GM23338 (cell line): ENCODE data around the gene ASPSCR1. TPM values are rescaled to one million over a fixed set of nuclear protein-coding genes. Genes with fewer than 3 reads are reported as not detected.

ENCODE experiments used
- ATAC-seq: fragments of 200-7000 bp; cut with Tn5 transposase; 3 replicates; pipeline ENCODE4 v1.9.1; 2020
- DNase-seq: peaks from one replicate; pipeline ENCODE4 v3.0.0-alpha.2; 2015; ENCODE audit warnings: low spot score
- H2AFZ ChIP-seq: fragments of 200-600 bp; sonication (generic); 2 replicates; pipeline ENCODE4 v1.8.0; 2016; ENCODE audit warnings: antibody characterized with exemption, mild to moderate bottlenecking, moderate library complexity
- H3F3A ChIP-seq: fragments of 200-600 bp; sonication (generic); replicated peaks from 2 replicates; pipeline ENCODE4 v1.8.0; 2017; ENCODE audit warnings: antibody characterized with exemption, mixed run types, low read depth
- H3K27ac ChIP-seq: fragments of 200-600 bp; sonication (generic); 2 replicates; pipeline ENCODE4 v1.6.1; 2016; ENCODE audit warnings: low read depth
- H3K27me3 ChIP-seq: fragments of 200-600 bp; sonication (generic); 2 replicates; pipeline ENCODE4 v1.8.0; 2016; ENCODE audit warnings: mild to moderate bottlenecking, mixed run types, moderate library complexity; ENCODE audit not compliant: insufficient read depth
- H3K36me3 ChIP-seq: fragments of 200-600 bp; sonication (generic); 2 replicates; pipeline ENCODE4 v1.8.0; 2016; ENCODE audit warnings: mild to moderate bottlenecking; ENCODE audit not compliant: insufficient read depth
- H3K4me1 ChIP-seq: fragments of 200-600 bp; sonication (generic); 2 replicates; pipeline ENCODE4 v1.8.0; 2016; ENCODE audit warnings: mild to moderate bottlenecking, moderate library complexity; ENCODE audit not compliant: insufficient read depth
- H3K4me2 ChIP-seq: fragments of 200-600 bp; sonication (generic); 2 replicates; pipeline ENCODE4 v1.7.1; 2017; ENCODE audit warnings: mixed run types
- H3K4me3 ChIP-seq: fragments of 200-600 bp; sonication (generic); 2 replicates; pipeline ENCODE4 v1.6.1; 2016; ENCODE audit warnings: mixed run types
- H3K79me2 ChIP-seq: fragments of 200-600 bp; sonication (generic); replicated peaks from 2 replicates; pipeline ENCODE4 v1.8.0; 2017; ENCODE audit warnings: mild to moderate bottlenecking; ENCODE audit not compliant: insufficient read depth
- H3K9me2 ChIP-seq: fragments of 200-600 bp; sonication (generic); 2 replicates; pipeline ENCODE4 v1.8.0; 2017; ENCODE audit not compliant: insufficient read depth
- H4K20me1 ChIP-seq: fragments of 200-600 bp; sonication (generic); replicated peaks from 2 replicates; pipeline ENCODE4 v1.8.0; 2017; ENCODE audit warnings: mild to moderate bottlenecking; ENCODE audit not compliant: insufficient read depth
- H3K27ac Mint-ChIP-seq: 2 replicates; pipeline ENCODE4 v1.8.0; 2020; ENCODE audit warnings: inconsistent platforms, mild to moderate bottlenecking, moderate library complexity, mixed read lengths
- H3K27me3 Mint-ChIP-seq: 3 replicates; pipeline ENCODE4 v1.8.0; 2022; ENCODE audit warnings: low read depth, mild to moderate bottlenecking, moderate library complexity, mixed read lengths, inconsistent platforms; ENCODE audit not compliant: insufficient read depth, poor library complexity
- H3K36me3 Mint-ChIP-seq: 3 replicates; pipeline ENCODE4 v1.8.0; 2021; ENCODE audit warnings: low read depth, mild to moderate bottlenecking, inconsistent platforms, moderate library complexity, mixed read lengths
- H3K4me1 Mint-ChIP-seq: 3 replicates; pipeline ENCODE4 v1.8.0; 2020; ENCODE audit warnings: mild to moderate bottlenecking, inconsistent platforms, mixed read lengths
- H3K4me3 Mint-ChIP-seq: 3 replicates; pipeline ENCODE4 v1.8.0; 2021; ENCODE audit warnings: moderate library complexity, mild to moderate bottlenecking, inconsistent platforms, mixed read lengths
- H3K9me3 Mint-ChIP-seq: 3 replicates; pipeline ENCODE4 v1.8.0; 2020; ENCODE audit warnings: moderate library complexity, mild to moderate bottlenecking, inconsistent platforms, mixed read lengths
- CREB1 ChIP-seq: fragments of 250-450 bp; sonication (Bioruptor Pico); IDR thresholded peaks from 2 replicates; pipeline ENCODE4 v1.5.0; 2020; ENCODE audit warnings: low read depth, mild to moderate bottlenecking, moderate library complexity
- CTCF ChIP-seq, 2 experiments: fragments of 200-600 bp in 1 of 2; sonication (generic) in 1 of 2; conservative IDR thresholded peaks; 2 replicates each; pipeline versions ENCODE4 v1.5.1 to v1.6.1; 2016 to 2017; ENCODE audit warnings: antibody characterized with exemption in 2 of 2, low read depth in 2 of 2, mild to moderate bottlenecking in 2 of 2, moderate library complexity in 1 of 2
- EZH2 ChIP-seq: fragments of 200-600 bp; sonication (generic); IDR thresholded peaks from one replicate; pipeline ENCODE4 v1.8.0; 2017; ENCODE audit warnings: antibody characterized with exemption, mild to moderate bottlenecking, low read depth; ENCODE audit not compliant: unreplicated experiment
- EZH2phosphoT487 ChIP-seq: fragments of 200-600 bp; sonication (generic); IDR thresholded peaks from one replicate; pipeline ENCODE4 v1.8.1; 2018; ENCODE audit warnings: antibody characterized with exemption; ENCODE audit not compliant: unreplicated experiment
- STAT1 ChIP-seq: IDR thresholded peaks from one replicate; pipeline ENCODE4 v1.6.1; 2016; ENCODE audit warnings: antibody characterized with exemption; ENCODE audit not compliant: unreplicated experiment
- ZNF114 ChIP-seq: fragments of 250-450 bp; sonication (Bioruptor Pico); IDR thresholded peaks from 2 replicates; pipeline ENCODE4 v1.5.0; 2020; ENCODE audit warnings: mild to moderate bottlenecking, moderate library complexity
- ZNF331 ChIP-seq: fragments of 250-450 bp; sonication (Bioruptor Pico); IDR thresholded peaks from 2 replicates; pipeline ENCODE4 v1.5.0; 2020; ENCODE audit warnings: low read depth, mild to moderate bottlenecking, moderate library complexity
- polyA plus RNA-seq: library from polyadenylated mRNA; unstranded; fragments of >200 nt; fragmentation: Nextera tagmentation; extraction: Ambion mirVana; gene quantifications from 2 replicates; pipeline ENCODE4 v1.2.1, GENCODE V29; 2016
- total RNA-seq: library from RNA; depleted of rRNA; stranded (reverse); fragments of >200 nt; shearing (Covaris generic); gene quantifications from 2 replicates; pipeline ENCODE4 v1.2.3, GENCODE V29; 2014
- TF ChIP-seq, protein P1 (sequence below): IDR thresholded peaks from one replicate; pipeline ENCODE4 v1.6.1; 2018; ENCODE audit warnings: antibody characterized with exemption; ENCODE audit not compliant: unreplicated experiment
- TF ChIP-seq, protein P2 (sequence below): IDR thresholded peaks from 2 replicates; pipeline ENCODE4 v1.6.1; 2016; ENCODE audit warnings: antibody characterized with exemption

The ASPSCR1 gene
- total and polyA plus RNA-seq, 2 experiments from 2014 or later, result 44.2 to 46.9 TPM

- TF ChIP-seq, protein P1, sequence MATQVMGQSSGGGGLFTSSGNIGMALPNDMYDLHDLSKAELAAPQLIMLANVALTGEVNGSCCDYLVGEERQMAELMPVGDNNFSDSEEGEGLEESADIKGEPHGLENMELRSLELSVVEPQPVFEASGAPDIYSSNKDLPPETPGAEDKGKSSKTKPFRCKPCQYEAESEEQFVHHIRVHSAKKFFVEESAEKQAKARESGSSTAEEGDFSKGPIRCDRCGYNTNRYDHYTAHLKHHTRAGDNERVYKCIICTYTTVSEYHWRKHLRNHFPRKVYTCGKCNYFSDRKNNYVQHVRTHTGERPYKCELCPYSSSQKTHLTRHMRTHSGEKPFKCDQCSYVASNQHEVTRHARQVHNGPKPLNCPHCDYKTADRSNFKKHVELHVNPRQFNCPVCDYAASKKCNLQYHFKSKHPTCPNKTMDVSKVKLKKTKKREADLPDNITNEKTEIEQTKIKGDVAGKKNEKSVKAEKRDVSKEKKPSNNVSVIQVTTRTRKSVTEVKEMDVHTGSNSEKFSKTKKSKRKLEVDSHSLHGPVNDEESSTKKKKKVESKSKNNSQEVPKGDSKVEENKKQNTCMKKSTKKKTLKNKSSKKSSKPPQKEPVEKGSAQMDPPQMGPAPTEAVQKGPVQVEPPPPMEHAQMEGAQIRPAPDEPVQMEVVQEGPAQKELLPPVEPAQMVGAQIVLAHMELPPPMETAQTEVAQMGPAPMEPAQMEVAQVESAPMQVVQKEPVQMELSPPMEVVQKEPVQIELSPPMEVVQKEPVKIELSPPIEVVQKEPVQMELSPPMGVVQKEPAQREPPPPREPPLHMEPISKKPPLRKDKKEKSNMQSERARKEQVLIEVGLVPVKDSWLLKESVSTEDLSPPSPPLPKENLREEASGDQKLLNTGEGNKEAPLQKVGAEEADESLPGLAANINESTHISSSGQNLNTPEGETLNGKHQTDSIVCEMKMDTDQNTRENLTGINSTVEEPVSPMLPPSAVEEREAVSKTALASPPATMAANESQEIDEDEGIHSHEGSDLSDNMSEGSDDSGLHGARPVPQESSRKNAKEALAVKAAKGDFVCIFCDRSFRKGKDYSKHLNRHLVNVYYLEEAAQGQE, result no peak
- TF ChIP-seq ZNF114 (CRISPR knock-in tag) (no peak), CREB1 (CRISPR knock-in tag) (no peak), EZH2phosphoT487 (no peak), EZH2 (no peak), CTCF (conservative IDR thresholded peaks at IDR 0.05; ENCODE audit: low read depth in 2 of 2) (no peak)
Measured at GRCh38 chr17:81951785-81952684, 25.4 kb upstream of the ASPSCR1 start (continued).

DNA sequence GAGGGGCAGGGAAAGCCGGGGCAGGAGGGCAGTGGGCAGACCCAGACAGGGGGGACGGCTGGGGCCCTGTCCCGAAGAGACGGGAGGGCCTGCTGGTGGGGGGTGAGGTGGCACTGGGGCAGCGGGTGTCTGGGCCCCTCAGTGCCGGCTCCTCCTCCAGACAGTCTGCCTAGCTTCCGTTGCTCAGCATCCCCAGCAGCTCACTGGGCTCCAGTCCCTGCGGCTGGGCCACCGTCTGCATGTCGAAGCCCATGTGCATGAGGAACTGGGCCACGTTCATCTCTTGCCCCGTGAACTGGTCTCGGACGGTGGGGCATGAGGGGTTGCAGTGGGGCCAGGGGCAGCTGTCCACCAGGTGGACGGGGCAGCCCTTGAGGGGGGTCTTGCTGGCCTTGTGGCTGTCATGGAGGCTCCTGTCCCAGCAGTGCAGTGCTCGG is 24.6 kb upstream of the ASPSCR1 start:
- no peak overlapping the region for H3K27ac Mint-ChIP-seq
- H3K4me3 Mint-ChIP-seq, result no peak overlapping the region
- Histone ChIP-seq H3K27ac (no peak overlapping the region), H3K79me2 (no peaks in the 10 kb centered on the region), H3K4me3 (no peak overlapping the region), H3K27me3 (peaks cover 11% of the 10 kb centered on the region), H4K20me1 (no peaks in the 10 kb centered on the region; the same call in 1 of the 2 replicates), H3K4me2 (no peak overlapping the region), H2AFZ (no peak overlapping the region), H3K9me2 (no peaks in the 10 kb centered on the region), H3F3A (no peaks in the 10 kb centered on the region), H3K36me3 (no peaks in the 10 kb centered on the region), H3K4me1 (no peaks in the 10 kb centered on the region)
- H3K36me3 Mint-ChIP-seq, result no peaks in the 10 kb centered on the region
- no peaks in the 10 kb centered on the region for H3K9me3 Mint-ChIP-seq
- peaks cover 22% of the 10 kb centered on the region for H3K27me3 Mint-ChIP-seq
- no peak for DNase-seq
- no peaks in the 10 kb centered on the region; the same call in 2 of the 3 replicates for H3K4me1 Mint-ChIP-seq
- ATAC-seq, result no peak
- TF ChIP-seq CREB1 (CRISPR knock-in tag), result no peak
- TF ChIP-seq ZNF114 (CRISPR knock-in tag), result no peak
- TF ChIP-seq ZNF331 (CRISPR knock-in tag), result no peak
- no peak for TF ChIP-seq STAT1
- TF ChIP-seq, protein P2, sequence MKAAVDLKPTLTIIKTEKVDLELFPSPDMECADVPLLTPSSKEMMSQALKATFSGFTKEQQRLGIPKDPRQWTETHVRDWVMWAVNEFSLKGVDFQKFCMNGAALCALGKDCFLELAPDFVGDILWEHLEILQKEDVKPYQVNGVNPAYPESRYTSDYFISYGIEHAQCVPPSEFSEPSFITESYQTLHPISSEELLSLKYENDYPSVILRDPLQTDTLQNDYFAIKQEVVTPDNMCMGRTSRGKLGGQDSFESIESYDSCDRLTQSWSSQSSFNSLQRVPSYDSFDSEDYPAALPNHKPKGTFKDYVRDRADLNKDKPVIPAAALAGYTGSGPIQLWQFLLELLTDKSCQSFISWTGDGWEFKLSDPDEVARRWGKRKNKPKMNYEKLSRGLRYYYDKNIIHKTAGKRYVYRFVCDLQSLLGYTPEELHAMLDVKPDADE, result no peak
